ENCODE data around the gene ZNF750.

Gene ZNF750

DNA sequence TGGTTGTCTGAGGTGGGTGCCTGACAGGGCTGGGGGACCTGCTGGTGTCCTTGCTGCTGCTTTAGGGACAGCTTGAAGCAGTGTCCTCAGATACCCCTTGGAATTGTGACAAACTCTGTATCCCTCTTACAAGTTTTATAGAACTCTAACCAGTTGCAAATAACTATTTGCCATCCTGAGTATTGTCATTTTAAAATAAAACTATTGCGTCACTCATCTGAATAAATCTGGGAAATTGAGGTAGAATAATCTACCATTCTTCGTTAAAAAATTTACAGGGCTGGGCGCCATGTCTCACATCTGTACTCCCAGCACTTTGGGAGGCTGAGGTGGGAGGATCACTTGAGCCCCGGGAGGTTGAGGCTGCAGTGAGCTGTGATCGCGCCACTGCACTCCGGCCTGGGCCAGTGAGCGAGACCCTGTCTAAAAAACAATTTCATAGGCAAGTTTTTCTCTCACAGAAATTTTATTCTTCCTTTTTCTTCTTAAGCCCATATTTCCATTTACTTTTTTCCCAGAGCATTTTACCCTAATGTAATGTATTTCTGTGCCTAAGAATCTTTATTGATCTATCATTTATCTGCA is 14.2 kb downstream of the ZNF750 start:
- no peak overlapping the region for H3K4me3 ChIP-seq (ENCODE audit: low read length)
- TF ChIP-seq ZNF274 (IDR thresholded peaks at IDR 0.05; ENCODE audit: low read depth, low read length) = no peak

DNA sequence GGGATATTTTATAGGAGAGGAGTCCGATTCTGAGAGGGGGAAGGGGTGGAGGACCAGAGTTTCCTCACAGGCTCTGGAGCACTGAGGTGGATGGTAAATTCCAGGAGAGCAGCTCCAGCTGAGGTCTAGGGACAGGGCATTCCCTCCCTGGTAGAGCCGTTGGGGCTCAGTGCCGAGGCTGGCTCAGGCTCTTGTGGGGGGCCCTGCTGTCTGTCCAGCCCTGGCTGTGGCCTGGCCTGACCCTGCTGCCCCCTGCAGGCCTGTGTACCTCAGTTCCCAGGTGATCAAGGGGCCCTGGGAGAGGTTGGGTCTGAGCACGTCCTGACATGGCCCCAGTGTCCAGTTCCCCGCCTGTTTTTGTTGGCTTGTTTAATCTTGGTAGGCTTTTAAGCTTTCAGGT is 16.8 kb downstream of the ZNF750 start:
- no peak overlapping the region for H3K4me3 ChIP-seq (ENCODE audit: low read length)
- no peak for TF ChIP-seq ZNF274 (IDR thresholded peaks at IDR 0.05; ENCODE audit: low read depth, low read length)

DNA sequence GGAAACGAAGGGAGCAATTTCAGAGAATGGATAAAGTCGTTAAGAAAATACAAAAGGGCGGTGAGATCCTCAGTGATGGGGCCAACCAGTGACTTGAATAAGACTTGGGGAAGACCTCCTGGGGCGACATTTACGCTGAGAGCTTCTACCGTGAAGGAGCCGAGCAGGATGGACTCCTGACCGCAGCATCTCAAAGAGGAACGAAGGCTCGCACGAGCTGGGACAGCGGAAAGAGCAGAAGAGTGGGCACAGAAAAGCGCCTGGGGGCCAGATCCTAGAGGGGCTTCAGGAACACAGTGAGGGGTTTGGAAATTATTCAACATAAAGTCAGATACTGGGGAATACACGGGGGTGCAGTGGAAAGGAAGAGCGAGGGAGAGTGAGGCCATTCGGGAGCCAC is 17.5 kb downstream of the ZNF750 start:
- no peak overlapping the region for H3K4me3 ChIP-seq (ENCODE audit: low read length)
- no peak for TF ChIP-seq ZNF274 (IDR thresholded peaks at IDR 0.05; ENCODE audit: low read depth, low read length)

DNA sequence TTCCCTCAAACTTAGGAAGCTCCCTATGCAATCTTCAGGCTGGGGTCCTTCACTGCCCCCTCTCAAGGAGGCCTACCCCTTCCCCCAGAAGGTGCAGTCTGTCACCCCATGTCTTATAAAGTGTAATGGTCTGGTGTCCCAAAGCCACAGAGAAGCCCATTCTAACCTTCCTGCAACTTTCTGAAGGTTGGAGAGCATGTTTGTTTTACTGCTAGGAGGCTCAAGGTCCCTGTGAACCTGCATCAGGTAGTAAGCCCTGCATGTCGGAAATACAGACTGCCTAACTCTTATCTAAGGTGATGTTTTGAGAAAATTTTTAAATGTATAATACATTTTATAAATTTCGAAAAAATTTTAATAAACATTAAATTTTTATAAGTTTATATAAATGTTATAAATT is 18.3 kb downstream of the ZNF750 start:
- TF ChIP-seq ZNF274 (IDR thresholded peaks at IDR 0.05; ENCODE audit: low read depth, low read length) = no peak
- H3K4me3 ChIP-seq (ENCODE audit: low read length) = no peak overlapping the region

DNA sequence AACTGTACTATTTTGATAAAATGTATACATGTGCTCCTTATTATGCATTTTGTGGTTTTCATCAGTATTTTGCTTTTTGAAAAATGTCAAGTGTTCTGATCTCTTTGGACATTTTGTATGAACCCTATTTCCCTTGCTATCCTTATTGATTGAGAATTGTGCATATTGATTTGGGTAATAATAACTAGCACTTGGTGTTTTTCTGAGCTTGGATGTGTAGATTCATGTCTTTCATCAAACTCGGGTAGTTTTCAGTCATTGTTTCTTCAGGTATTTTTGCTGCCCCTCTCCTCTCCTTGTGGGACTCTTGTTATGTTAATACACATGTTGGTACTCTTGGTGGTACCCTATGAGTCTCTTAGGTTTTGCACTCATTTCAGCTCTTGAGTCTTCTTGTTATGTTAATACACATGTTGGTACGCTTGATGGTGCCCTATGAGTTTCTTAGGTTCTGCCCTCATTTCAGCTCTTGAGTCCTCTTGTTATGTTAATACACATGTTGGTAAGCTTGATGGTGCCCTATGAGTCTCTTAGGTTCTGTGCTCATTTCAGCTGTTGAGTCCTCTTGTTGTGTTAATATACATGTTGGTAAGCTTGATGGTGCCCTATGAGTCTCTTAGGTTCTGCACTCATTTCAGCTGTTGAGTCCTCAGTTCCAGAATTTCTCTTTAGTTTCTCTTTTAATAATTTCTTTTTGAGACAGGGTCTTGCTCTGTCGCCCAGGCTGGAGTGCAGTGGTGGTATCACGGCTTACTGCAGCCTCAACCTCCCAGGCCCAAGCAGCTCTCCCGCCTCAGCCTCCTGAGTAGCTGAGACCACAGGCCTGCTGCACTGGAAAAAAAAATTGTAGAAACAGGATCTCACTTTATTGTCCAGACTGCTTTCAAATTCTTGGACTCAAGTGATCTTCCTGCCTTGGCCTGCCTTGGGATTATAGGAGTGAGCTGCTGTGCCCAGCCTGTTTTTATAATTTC is 19.3 kb downstream of the ZNF750 start:
- H3K4me3 ChIP-seq (ENCODE audit: low read length) = no peak overlapping the region
- no peak for TF ChIP-seq ZNF274 (IDR thresholded peaks at IDR 0.05; ENCODE audit: low read depth, low read length)

DNA sequence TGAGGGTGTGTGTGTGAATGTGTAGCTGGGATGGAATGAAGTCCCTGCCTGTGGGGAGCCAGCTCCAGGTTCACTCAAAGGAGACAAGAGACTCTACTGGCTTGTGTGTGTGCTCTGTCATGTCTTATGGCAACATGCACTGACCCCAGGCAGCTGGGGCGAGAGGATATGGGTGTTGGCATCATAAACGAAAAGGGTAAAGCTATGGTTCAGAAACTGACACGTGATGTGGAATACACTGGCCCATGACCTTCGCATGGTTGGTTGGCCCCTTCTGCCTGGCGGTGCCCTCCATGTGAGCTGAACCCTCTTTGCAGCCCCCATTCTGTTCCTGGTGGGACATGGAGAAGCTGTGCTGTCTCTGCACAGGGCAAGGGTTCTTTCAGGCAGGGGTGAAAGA is 21.9 kb downstream of the ZNF750 start:
- no peak for TF ChIP-seq ZNF274 (IDR thresholded peaks at IDR 0.05; ENCODE audit: low read depth, low read length)
- no peak overlapping the region for H3K4me3 ChIP-seq (ENCODE audit: low read length)

DNA sequence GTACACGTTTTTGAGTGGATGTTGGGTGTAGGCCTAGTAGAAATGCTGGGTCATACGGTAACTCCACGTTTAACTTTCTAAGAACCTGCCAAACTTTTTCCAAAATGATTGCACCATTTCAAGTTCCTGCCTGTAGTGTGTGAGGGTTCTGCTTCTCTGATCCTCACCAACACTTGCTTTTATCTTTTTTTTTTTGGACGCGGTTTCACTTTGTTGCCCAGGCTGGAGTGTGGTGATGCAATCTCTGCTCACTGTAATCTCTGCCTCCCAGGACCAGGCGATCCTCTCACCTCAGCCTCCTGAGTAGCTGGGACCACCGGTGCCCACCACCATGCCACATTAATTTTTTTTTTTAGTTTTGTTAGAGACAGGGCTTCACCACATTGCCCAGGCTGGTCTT is 23.5 kb downstream of the ZNF750 start:
- H3K4me3 ChIP-seq (ENCODE audit: low read length) = no peak overlapping the region
- TF ChIP-seq ZNF274 (IDR thresholded peaks at IDR 0.05; ENCODE audit: low read depth, low read length) = no peak

DNA sequence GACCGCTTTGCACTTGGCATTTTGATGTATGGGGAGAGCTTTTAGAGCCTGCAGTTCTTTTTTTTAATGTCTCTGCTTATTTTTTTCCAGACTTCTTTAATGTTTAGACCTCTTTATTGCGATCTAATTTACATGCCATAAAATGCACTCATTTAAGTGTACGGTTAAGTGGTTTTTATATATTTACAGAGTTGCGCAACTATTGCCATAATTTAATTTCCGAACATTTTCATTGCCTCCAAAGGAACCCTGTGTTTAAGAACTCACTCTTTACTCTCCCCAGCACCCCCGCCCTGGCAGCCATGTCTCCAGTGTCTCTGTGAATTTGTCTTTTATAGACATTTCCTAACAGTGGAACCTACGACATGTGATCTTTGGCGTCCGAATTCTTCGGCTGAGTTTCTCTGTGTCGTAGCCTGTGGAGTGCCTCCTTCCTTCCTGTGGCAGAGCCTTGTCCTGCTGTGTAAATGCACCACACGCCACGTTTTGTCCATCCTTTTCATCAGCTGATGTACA is 24.0 kb downstream of the ZNF750 start:
- no peak for TF ChIP-seq ZNF274 (IDR thresholded peaks at IDR 0.05; ENCODE audit: low read depth, low read length)
- H3K4me3 ChIP-seq (ENCODE audit: low read length) = no peak overlapping the region

DNA sequence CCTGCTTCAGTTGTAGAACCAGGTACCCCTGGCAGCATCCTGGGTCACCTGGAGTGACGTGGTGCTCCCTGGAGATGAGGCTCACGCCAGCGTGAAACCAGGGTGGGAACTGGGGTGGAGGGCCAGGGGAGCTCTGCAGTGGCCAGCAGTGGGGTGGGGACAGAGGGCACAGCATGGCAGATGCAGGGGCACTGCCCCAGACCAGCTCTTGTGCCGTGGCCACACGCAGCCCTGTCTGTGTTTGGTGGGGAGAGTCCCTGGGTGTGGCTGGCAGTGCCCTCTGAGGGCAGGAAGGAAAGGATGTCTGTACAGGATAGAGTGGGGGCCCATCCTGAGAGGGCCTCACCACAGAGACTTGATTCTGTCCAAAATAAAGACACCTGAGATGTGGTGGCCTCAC is 24.5 kb downstream of the ZNF750 start:
- no peak overlapping the region for H3K4me3 ChIP-seq (ENCODE audit: low read length)
- TF ChIP-seq ZNF274 (IDR thresholded peaks at IDR 0.05; ENCODE audit: low read depth, low read length) = no peak

DNA sequence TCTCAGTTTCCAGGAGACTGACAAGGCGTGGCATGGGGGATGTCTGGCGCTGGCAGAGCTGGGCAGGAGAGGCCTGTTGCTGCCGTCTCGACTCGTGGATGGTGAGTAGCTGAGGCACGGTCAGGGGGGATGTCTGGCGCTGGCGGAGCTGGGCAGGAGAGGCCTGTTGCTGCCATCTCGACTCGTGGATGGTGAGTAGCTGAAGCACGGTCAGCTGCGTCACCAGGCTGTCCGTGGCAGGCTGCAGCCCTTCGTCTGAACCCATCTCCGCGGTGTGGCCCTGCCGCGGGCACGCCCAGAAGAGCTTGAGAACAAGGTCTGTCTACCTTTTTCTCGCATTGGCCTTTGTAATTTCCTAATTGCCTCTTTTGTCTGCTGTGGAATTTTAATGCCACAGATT is 25.0 kb downstream of the ZNF750 start:
- no peak overlapping the region for H3K4me3 ChIP-seq (ENCODE audit: low read length)

DNA sequence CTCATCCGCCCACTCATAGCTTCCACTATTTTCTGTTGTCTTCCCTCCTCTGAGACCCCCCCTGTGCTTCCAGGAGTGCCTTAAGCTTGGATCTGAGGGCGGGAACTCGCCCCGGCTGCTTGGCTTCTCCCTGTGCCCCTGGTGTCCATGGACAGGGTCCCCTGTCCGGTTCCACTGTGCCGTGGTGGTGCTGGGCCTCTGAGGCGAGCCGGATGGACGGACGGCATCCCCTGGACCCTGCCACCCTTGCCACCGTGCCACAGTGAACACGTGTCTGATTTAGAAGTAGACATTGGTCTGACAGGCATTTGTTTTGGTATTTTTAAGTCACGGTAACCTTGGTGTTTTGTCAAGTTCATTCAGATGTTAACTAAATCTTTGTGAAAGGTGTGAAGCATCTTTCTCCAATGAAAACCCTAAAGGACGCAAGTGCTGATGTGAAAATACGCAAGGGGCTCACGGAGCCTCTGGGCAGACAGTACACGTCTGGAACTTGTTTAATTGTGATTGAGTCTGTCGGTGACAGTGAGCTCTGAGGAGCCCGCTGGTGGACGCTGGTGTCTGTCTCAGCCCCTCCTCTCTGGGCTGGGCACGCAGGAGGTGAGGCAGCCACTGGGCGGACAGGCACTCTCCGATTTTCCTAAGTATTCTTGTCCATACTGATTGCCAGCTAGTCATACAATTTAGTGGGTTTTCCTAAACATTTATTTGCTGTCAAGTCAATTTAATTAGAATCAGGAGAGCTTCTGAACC is 26.3 kb downstream of the ZNF750 start:
- no peak overlapping the region for H3K4me3 ChIP-seq (ENCODE audit: low read length)
- TF ChIP-seq ZNF274 (IDR thresholded peaks at IDR 0.05; ENCODE audit: low read depth, low read length) = no peak

More for the DNA sequence above, 25.0 kb downstream of the ZNF750 start:
- TF ChIP-seq ZNF274 (IDR thresholded peaks at IDR 0.05; ENCODE audit: low read depth, low read length) = no peak

DNA sequence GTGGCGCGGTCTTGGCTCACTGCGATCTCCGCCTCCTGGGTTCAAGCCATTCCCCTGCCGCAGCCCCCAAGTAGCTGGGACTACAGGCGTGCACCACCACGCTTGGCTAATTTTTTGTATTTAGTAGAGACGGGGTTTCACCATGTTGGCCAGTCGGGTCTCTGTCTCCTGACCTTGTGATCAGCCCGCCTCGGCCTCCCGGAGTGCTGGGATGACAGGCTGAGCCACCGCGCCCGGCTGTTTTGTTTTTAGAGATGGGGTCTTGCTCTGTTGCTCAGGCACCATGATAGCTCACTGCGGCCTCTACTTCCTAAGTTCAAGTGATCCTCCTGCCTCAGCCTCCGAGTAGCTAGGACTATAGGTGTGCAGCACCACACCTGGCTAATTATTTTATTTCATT is 27.2 kb downstream of the ZNF750 start:
- no peak for TF ChIP-seq ZNF274 (IDR thresholded peaks at IDR 0.05; ENCODE audit: low read depth, low read length)
- no peak overlapping the region for H3K4me3 ChIP-seq (ENCODE audit: low read length)

DNA sequence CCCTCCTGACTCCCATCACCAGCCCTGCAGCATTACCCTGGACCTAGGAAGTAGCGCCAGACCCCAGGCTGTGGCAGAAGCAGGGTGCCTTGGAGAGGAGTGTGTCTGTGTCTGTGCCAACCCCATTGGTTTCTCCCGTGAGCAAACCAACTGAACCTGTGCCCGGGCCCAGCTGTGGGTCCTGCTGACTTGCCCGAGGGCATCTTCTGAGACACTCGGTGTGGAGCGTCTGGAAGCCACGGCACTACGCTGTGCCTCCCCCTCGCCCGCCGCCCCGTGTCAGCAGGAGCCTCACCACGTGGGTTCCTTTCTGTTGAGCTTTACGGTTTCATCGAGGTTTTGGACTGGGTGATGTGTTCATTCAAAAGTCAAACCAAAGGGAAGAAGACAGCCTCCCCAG is 27.8 kb downstream of the ZNF750 start:
- H3K4me3 ChIP-seq (ENCODE audit: low read length) = no peak overlapping the region
- no peak for TF ChIP-seq ZNF274 (IDR thresholded peaks at IDR 0.05; ENCODE audit: low read depth, low read length)

DNA sequence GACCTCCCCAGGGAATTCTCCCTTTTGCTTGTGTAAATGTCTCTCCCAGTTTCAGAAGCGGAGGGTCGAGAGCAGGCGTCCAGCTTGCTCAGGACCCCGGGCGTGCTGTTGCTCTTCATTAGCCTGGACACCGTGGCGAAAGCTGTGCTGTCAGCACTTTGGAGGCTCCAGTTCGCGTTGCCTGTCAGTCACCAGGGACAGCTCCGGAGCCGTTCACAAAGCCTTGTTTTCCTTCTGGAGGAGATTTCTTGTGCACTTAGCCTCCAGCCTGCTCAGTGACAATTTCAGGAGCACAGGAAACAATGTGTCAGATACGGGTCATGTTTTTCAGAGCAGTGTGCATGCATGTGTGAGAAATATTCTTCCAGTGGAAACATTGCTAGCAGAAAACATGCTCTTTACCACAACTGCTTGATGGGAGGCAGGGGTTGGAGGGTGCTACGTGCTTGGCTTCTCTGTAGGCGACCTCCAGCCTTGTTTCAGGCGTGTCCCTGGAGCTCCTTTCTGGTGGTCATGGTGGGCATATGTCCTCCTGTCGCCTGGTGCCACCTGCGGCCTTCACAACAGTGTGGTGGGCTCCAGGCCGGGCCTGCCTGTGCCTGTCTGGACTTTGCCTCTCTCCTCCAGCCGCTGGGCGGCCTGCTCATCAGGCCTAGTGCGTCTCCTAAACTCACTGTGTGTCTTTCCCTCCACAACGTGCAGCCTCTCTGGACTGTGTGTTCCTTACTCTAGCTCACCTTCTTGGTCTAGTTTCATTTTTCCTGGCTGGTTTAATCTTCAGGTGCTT is 29.0 kb downstream of the ZNF750 start:
- no peak for TF ChIP-seq ZNF274 (IDR thresholded peaks at IDR 0.05; ENCODE audit: low read depth, low read length)

More for the DNA sequence above, 29.0 kb downstream of the ZNF750 start:
- H3K4me3 ChIP-seq (ENCODE audit: low read length) = no peak overlapping the region
